Motor neuron (in vitro differentiated cells): Measurements from ENCODE around the gene RIMS1. TPM values are rescaled to one million over a fixed set of nuclear protein-coding genes. Genes with fewer than 3 reads are reported as not detected.

Source experiments
- ATAC-seq, 8 experiments: fragments of 200-7000 bp; cut with Tn5 transposase; replicated peaks in 6 of 8; 2 replicates each; pipeline ENCODE4 v1.8.0; 2021; ENCODE audit warnings: mild to moderate bottlenecking in 8 of 8, moderate library complexity in 8 of 8
- H3K27ac ChIP-seq, 2 donors: fragments of 250-450 bp; sonication (Bioruptor Pico); 2 replicates each; pipeline ENCODE4 v1.9.0; 2021; ENCODE audit warnings: antibody characterized with exemption in 2 of 2, mild to moderate bottlenecking in 2 of 2, moderate library complexity in 1 of 2
- H3K4me1 ChIP-seq, 2 donors: fragments of 250-450 bp; sonication (Bioruptor Pico); replicated peaks in 1 of 2; 2 replicates each; pipeline ENCODE4 v1.6.1; 2021; ENCODE audit warnings: antibody characterized with exemption in 2 of 2, mild to moderate bottlenecking in 2 of 2, moderate library complexity in 1 of 2
- H3K4me3 ChIP-seq, 5 donors: fragments of 250-450 bp; sonication (Bioruptor Pico); 2 replicates each; pipeline ENCODE4 v1.9.0; 2021; ENCODE audit warnings: antibody characterized with exemption in 5 of 5, mild to moderate bottlenecking in 5 of 5, moderate library complexity in 4 of 5
- WGBS, 10 experiments: fragments of 450-650 bp; shearing (Covaris generic); methylation state at CpG; one replicate each; pipeline ENCODE4 v1.0.0; 2022; 5-methylcytosine and 5-hydroxymethylcytosine counted together
- in situ Hi-C, 9 experiments: fragments of 400-800 bp; cut with MboI; loops; one replicate each; pipeline ENCODE4 v1.15.0; 2021; ENCODE audit warnings: low sequenced_read_pairs in 9 of 9, low pct_unique_long_range_greater_than_20kb in 2 of 9; ENCODE audit not compliant: unreplicated experiment in 9 of 9
- total RNA-seq, 8 experiments: library from RNA; unstranded; fragments of 300-600 nt; gene quantifications; 2 replicates each; pipeline versions ENCODE4 v1.2.3 to v1.2.4, GENCODE V29; 2022

RIMS1 gene
- total RNA-seq, 8 experiments from 2014 or later, result 0.04 to 41.5 (median 25.1) TPM; not detected in 1

GRCh38 chr6:72401865-72402264 is 515.5 kb downstream of the RIMS1 start:
- no peak for ATAC-seq
- in situ Hi-C loops, result loop anchor here in 6 of 9 experiments (25.0 kb wide), 4 partner anchors 185 to 785 kb away; no protein-coding TSS in a partner anchor
- Histone ChIP-seq H3K4me3 (no peak overlapping the region), H3K27ac (no peak overlapping the region), H3K4me1 (no peaks in the 10 kb centered on the region)

DNA sequence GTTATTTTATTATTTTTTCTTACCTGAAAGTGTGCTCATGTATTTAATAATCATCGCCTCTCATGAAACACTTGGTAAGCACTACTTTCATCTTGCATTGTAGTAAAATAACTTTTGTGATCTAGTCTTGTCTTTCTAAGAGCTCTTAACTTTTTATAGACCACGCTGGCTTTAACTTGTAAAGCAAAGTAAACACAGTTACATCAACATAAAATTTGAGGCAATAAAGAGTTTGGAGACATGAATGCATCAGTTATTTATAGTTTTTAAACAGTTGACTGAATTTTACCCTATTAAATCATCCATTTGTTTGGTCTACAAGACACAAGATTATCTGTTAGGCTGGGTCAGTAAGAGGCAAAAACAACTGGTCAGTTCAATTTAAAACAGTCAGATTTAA is 517.1 kb downstream of the RIMS1 start:
- no peaks in the 10 kb centered on the region for H3K4me1 ChIP-seq
- no peak for ATAC-seq
- 47 to 100% (median 72%) methylated on average over 1 to 2 of the region's 2 CpGs; no CpG with 5 or more reads in 3 of the 10 experiments for WGBS, 10 experiments
- in situ Hi-C loops, result loop anchor here in 6 of 9 experiments (25.0 kb wide), 4 partner anchors 184 to 784 kb away; no protein-coding TSS in a partner anchor
- H3K4me3 ChIP-seq, result no peak overlapping the region
- no peak overlapping the region for H3K27ac ChIP-seq

GRCh38 chr6:72406517-72406916 is 520.2 kb downstream of the RIMS1 start:
- WGBS, 10 experiments, result 20 to 100% (median 61%) methylated on average over 1 to 2 of the region's 2 CpGs; no CpG with 5 or more reads in 2 of the 10 experiments
- in situ Hi-C loops, result loop anchor here in 6 of 9 experiments (25.0 kb wide), 4 partner anchors 181 to 781 kb away; no protein-coding TSS in a partner anchor
- Histone ChIP-seq H3K4me1 (no peaks in the 10 kb centered on the region), H3K4me3 (no peak overlapping the region), H3K27ac (no peak overlapping the region)
- peak in 1 of 8 experiments; percentile 67 for ATAC-seq

DNA sequence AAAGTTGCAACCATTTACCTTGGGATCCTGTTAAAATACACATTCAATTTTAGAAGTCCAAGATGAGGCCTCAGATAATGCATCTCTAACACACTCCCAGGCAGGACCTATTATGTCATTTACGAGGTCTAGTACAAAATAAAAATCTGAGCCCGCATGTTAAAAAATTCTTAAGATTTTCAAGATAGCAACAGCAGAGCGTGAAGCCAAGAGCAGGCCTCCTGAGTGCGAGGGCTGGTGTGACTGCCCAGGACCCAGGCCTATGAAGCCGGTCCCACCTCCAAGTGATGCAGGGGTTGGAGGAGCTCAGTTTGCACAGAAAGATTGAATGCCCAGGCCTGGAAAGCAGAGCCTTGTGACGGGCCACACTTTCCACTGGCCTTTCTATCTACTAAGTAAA is 524.4 kb downstream of the RIMS1 start:
- Histone ChIP-seq H3K4me1 (no peaks in the 10 kb centered on the region), H3K27ac (no peak overlapping the region), H3K4me3 (no peak overlapping the region)
- no peak for ATAC-seq
- WGBS, 10 experiments, result 60 to 100% (median 84%) methylated on average over 1 to 6 of the region's 6 CpGs
- in situ Hi-C loops, result loop anchor here in 7 of 9 experiments (10.0 to 25.0 kb wide), 6 partner anchors 174 to 777 kb away; no protein-coding TSS in a partner anchor

DNA sequence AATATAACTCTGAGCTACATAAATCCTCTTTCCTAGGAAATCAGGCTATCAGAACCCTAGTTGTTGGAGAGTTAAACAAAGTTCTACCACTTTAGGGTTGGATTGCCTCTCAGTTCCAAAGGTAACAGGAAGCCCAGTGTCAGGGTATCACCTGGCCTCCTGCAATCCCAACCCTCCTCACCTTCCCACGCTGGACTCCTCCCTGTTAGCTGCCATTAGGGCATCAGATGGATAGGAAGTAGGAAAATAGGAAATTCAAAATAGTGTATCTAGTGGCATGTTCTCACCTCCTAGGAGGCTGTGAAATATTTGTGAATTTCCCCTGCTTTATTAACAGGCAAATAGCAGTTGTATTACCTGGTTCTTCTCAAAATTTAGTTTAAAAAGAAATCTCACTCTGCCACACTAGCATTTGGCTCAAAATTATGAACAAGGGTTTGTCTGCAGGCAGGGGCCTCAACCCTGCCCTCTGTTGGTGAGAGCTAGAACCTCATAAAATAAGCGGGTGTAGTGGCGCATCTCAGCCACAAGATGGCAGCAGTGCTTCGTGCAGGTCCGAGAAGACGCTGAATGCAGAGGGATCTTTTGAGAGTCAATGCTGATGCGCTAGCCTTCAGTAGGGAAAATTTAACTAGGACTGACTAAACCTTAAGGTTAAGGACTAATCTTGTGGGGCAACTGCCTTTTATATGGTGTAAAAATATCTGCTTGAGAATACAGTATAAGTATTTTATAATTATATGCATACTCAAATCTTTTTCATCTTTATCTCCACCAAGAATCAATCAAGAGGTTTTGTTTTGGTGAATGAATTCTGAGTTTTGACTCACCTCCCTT is 525.7 kb downstream of the RIMS1 start:
- in situ Hi-C loops, result loop anchor here in 7 of 9 experiments (10.0 to 25.0 kb wide), 6 partner anchors 173 to 775 kb away; no protein-coding TSS in a partner anchor
- 0 to 20% (median 6%) methylated on average over 1 to 7 of the region's 7 CpGs; no CpG with 5 or more reads in 1 of the 10 experiments for WGBS, 10 experiments
- Histone ChIP-seq H3K4me1 (no peaks in the 10 kb centered on the region), H3K27ac (no peak overlapping the region), H3K4me3 (no peak overlapping the region)
- ATAC-seq, result peak; percentile 55 to 80 (median 76)

DNA sequence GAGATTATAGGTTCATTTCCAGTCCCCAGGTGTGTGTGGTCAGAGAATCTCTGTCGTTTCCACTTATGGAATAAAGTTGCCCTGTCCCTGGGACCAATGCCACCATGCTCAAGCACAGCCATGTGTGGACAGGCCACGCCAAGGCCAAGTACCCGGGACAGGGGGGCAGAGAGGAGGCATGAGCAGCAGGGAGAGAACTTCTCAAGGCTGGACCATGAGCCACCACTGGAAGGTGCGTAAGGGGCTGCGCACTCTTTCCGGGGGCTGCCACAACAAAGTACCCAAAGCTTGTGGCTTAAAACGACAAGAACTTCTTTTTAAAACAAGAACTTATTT is 526.3 kb downstream of the RIMS1 start:
- Histone ChIP-seq H3K4me1 (no peaks in the 10 kb centered on the region), H3K27ac (no peak overlapping the region), H3K4me3 (no peak overlapping the region)
- 0 to 100% (median 74%) methylated on average over 1 to 5 of the region's 7 CpGs; no CpG with 5 or more reads in 4 of the 10 experiments for WGBS, 10 experiments
- in situ Hi-C loops, result loop anchor here in 7 of 9 experiments (10.0 to 25.0 kb wide), 6 partner anchors 172 to 775 kb away; no protein-coding TSS in a partner anchor
- ATAC-seq, result no peak

DNA sequence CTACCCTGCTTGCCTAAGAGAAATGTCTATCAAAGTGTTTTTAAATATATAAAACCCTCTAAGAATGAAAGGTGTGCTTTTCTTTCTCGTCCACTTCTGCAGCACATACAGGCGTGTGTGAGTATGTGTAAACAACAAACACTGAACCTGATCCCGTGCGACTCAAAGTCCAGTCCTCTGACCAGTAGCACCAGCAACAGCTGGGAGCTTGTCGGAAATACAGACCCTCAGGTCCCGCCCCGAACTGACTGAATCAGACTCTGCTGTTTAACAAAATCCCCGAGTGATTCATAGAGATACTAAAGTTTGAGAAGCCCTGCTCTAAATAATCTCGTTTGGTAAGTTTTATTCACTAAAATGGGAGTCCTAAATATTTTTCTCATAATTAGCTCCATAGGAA is 527.5 kb downstream of the RIMS1 start:
- no peak overlapping the region for H3K4me3 ChIP-seq

GRCh38 chr6:72414657-72415056 is 528.3 kb downstream of the RIMS1 start:
- ATAC-seq, result peak in 1 of 8 experiments; percentile 81
- H3K27ac ChIP-seq, result no peak overlapping the region
- H3K4me1 ChIP-seq, result no peaks in the 10 kb centered on the region
- WGBS, 10 experiments, result 50 to 100% (median 84%) methylated on average over 1 to 4 of the region's 4 CpGs
- in situ Hi-C loops, result loop anchor here in 7 of 9 experiments (10.0 to 25.0 kb wide), 6 partner anchors 170 to 773 kb away; no protein-coding TSS in a partner anchor
- no peak overlapping the region for H3K4me3 ChIP-seq

More for the DNA sequence above, 527.5 kb downstream of the RIMS1 start:
- Histone ChIP-seq H3K4me1 (no peaks in the 10 kb centered on the region), H3K27ac (no peak overlapping the region)
- WGBS, 10 experiments, result 35 to 92% (median 60%) methylated on average over 1 to 7 of the region's 9 CpGs; no CpG with 5 or more reads in 2 of the 10 experiments
- in situ Hi-C loops, result loop anchor here in 7 of 9 experiments (10.0 to 25.0 kb wide), 6 partner anchors 171 to 773 kb away; no protein-coding TSS in a partner anchor
- ATAC-seq, result no peak

- no peak for ATAC-seq
- WGBS, 10 experiments, result 42 to 100% (median 93%) methylated on average over 1 to 6 of the region's 6 CpGs
- Histone ChIP-seq H3K27ac (no peak overlapping the region), H3K4me3 (no peak overlapping the region), H3K4me1 (no peaks in the 10 kb centered on the region)
- in situ Hi-C loops, result loop anchor here in 7 of 9 experiments (10.0 to 25.0 kb wide), 6 partner anchors 168 to 770 kb away; no protein-coding TSS in a partner anchor
Measured at GRCh38 chr6:72416744-72417465, 530.6 kb downstream of the RIMS1 start.

DNA sequence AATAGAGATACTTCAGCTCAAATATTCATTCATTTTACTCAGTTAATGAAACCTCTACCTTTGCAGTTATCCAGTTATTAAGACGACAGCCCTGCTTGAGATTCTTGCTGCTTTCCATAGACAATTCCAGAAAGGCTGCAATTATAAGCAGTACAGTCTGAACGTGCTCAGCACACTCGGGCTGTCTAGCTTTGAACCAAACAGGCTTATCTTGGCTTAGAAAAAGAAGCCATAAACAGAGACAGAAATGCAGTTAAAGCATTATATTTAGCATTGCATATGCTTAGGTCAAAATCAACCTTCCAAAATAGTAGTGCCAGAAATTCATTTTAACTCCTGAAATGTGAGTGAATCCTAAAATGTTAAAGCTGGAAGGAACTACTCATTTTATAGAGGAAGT is 531.4 kb downstream of the RIMS1 start:
- Histone ChIP-seq H3K27ac (no peak overlapping the region), H3K4me1 (no peaks in the 10 kb centered on the region), H3K4me3 (no peak overlapping the region)
- no peak for ATAC-seq
- in situ Hi-C loops, result loop anchor here in 7 of 9 experiments (10.0 to 25.0 kb wide), 6 partner anchors 167 to 770 kb away; no protein-coding TSS in a partner anchor
- WGBS, 10 experiments, result 29 to 86% (median 78%) methylated on average over 1 to 3 of the region's 3 CpGs; no CpG with 5 or more reads in 1 of the 10 experiments

GRCh38 chr6:72418495-72418894 is 532.1 kb downstream of the RIMS1 start:
- in situ Hi-C loops, result loop anchor here in 7 of 9 experiments (10.0 to 25.0 kb wide), 6 partner anchors 166 to 769 kb away; no protein-coding TSS in a partner anchor
- peak in 6 of 8 experiments; percentile 6 to 95 (median 37) for ATAC-seq
- Histone ChIP-seq H3K4me3 (no peak overlapping the region), H3K4me1 (no peaks in the 10 kb centered on the region), H3K27ac (no peak overlapping the region)
- 83 to 100% (median 93%) methylated on average over 1 to 2 of the region's 5 CpGs; no CpG with 5 or more reads in 7 of the 10 experiments for WGBS, 10 experiments

GRCh38 chr6:72419966-72420365 is 533.6 kb downstream of the RIMS1 start:
- ATAC-seq, result no peak
- Histone ChIP-seq H3K4me1 (no peaks in the 10 kb centered on the region), H3K27ac (no peak overlapping the region), H3K4me3 (no peak overlapping the region)
- in situ Hi-C loops, result loop anchor here in 7 of 9 experiments (10.0 to 25.0 kb wide), 6 partner anchors 165 to 767 kb away; no protein-coding TSS in a partner anchor
- 40 to 88% (median 76%) methylated on average over 1 to 2 of the region's 2 CpGs; no CpG with 5 or more reads in 1 of the 10 experiments for WGBS, 10 experiments
